ENCODE data around the gene GPR63.

GPR63 gene

DNA sequence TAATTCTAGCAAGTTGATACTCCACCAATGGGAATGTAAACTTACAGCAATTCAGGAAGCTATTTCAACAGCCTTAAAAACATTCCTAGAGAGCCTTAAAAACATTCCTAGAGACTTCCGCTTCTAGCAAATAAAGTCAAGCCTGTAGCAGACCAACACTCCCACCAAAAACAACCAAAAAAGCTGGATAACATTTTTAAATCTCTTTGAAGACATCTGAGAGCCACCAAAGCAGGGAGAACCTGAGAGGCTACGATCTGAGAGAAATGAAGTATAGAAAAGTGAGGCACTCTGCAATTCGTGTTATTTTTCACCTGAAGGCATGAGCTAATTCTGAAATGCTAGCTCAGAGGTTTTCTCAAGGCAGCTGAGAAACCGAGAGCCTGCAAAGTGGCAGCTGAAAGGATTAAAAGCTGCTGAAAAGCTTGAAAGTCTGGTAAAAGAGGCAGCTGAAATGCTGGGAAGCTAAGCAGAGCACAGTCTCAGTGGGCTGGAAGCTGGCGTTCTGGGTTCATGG, 20.9 kb downstream of the GPR63 start:
- no peak for DNase-seq

- no peak for DNase-seq
Observed at GRCh38 chr6:96814625-96815024, 22.7 kb downstream of the GPR63 start.

- no peak for DNase-seq
Observed at GRCh38 chr6:96812077-96812703, 25.1 kb downstream of the GPR63 start.

GRCh38 chr6:96811670-96812069, 25.6 kb downstream of the GPR63 start:
- DNase-seq: no peak

DNA sequence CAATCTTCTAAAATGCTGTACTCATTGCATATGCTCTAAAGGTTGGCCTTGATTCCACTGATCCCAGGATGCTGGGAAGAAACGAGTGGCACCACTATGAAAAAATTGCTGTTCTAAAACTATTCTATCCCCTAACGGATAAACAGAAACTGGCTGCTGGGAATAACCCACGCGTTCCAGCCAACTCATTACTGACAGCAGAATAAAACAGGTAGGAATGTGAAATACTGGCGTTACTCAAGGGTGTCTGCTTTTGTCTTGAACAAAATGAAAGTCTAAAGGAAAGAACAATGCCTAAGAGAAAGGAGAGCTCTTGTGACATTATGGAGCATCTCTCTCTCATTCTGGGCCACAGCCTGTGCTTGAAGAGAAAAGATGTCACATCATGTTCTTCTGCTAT, 26.1 kb downstream of the GPR63 start:
- no peak for DNase-seq

GRCh38 chr6:96809119-96809518, 28.2 kb downstream of the GPR63 start:
- no peak for DNase-seq

- no peak for DNase-seq
Observed at GRCh38 chr6:96803106-96803481, 34.2 kb downstream of the GPR63 start.

DNA sequence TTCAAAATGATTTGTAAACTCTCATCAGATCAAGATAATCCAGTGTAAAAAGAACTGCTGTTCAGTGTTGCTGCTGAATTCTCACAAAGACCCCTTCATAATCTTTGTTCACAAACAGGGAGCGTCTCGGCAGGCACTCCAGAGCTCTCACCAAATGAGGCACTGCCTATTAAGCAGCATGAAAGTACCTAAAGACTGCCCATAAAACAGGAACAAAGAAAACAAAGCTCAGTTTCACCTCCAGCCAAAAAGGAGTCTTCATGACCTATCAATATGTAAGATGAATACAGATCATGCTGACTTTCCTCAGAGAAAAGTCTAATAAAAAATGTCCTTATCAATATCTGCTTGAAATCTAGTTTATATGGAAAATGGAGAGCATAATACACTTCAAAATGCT, 41.8 kb downstream of the GPR63 start:
- no peak for DNase-seq

DNA sequence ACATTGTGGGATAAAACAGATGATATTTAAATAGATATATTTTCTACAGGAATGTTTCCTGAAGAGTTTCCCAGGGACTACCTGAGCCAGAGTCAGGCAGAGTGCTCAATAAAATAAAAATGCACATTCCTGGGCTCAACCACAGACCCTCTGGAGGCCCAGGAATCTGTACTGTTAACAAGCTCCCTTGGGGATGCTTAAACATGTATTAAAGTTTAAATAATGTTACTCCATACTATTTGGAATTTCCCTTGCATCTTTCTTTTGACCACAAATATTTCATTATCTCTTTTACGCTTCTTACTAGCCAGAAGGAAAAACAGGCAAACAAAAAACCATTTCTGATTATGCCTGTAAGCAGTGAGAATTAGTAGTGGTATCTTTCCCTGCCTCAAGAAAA, 42.3 kb downstream of the GPR63 start:
- DNase-seq: no peak

- no peak for DNase-seq
Observed at GRCh38 chr6:96792561-96793190, 44.6 kb downstream of the GPR63 start.

- DNase-seq: no peak
Observed at GRCh38 chr6:96789871-96790270, 47.4 kb downstream of the GPR63 start.

GRCh38 chr6:96787846-96788580, 49.3 kb downstream of the GPR63 start:
- DNase-seq: no peak

- DNase-seq: no peak
Observed at GRCh38 chr6:96786336-96786735, 50.9 kb downstream of the GPR63 start.

DNA sequence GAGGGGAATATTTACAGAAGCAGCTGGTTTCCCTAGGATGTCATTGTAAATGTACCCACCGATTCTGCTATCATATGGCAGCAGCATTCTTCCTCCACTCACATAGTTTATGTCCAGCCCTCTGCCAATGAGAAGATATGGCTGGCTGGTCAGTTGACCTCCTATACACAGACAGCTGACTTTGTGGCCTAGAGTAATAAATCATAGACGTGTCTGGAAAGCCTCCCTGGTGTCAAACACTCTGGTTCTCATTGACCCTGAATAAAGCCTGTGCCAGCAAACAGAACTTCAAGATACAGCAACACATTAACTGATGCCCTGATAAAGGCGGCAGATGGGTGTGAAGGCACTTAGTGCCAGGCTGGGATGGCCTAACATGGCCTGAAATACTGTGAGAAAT, 52.6 kb downstream of the GPR63 start:
- DNase-seq: no peak

DNA sequence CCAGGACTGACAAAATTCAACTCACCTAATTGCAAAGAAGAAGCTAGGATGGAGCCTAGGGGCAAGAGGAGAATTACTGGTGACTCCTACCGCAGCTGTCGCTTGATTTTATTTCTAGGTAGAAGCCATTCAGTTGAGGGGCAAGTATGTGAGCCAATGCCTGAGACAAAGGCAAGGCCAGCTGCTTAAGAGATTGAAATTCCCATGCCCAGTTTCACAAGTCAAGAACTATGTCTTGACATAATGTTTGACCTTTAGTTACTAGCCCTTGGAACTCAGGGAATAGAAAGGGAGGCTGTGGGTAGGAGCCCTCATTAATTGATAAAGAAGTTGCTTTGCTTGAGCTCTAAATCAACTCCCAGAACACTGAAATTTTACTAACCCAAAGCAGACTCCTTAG, 54.0 kb downstream of the GPR63 start:
- DNase-seq: no peak

DNA sequence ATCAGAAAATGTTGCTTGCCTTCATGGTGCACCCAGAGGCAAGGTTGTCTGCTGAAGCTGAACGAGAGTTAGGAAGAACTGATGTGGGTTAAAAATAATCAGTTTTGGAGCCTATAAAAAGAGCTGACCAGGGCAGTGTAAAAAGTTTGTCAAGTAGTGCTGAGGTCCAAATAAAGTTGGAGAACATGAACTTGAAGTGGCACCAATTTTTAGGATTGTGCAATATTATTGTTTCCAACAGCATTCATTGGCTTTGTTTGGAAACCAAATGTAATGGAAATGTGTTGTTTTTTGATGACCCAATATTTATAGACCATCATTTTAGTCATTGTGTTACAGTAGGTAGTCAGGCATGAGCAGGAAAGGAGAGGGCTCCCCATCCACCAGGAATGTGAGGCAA, 55.7 kb downstream of the GPR63 start:
- DNase-seq: no peak

GRCh38 chr6:96777113-96777512, 60.2 kb downstream of the GPR63 start:
- no peak for DNase-seq

DNA sequence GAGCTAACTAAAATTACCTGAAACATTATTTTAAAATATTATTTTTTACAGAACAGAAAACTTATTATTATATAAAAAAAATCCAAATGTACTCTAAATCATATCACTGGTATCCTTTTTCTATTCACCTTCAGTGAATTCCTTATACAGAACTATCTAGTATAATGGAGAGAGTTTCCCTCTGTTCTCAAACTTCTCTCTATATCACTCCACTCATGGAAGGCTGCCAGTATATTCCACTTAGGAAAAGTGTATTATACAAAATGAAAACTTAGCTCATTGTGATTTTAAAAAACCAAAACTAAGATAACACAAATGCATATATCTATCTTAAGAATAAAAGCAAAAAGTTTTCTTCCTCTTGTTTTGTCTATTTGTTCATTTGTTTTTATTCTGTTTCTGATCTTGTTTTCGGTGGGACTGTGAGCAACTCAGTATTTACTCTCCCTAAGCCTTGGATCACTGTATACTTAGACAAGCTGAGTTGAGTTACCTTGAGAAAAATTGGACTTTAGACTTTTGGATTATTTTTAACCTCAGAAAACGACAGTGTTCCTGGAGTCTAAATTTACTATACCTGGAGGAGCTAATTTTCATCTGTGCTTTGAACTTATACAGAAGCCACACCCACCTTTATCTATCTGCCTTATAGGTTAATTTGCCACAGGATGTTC, 61.4 kb downstream of the GPR63 start:
- no peak for DNase-seq

DNA sequence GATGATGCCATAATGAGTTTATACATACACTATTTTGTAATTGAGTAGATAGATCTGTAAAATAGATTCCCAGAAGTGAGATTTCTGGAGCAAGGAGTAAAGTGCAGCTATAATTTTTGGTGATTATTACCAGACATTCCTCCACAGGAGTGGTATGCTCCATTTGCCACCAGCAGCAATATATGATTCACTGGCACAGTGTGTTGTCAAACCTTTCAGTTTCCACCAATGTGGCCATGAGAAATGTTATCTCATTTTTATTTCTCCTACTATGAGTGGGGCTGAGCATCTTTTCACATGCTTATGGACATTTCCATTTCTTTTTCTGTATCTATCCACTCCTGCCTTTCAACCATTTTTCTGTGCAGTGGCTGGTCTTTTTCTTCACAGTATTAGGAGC, 70.5 kb downstream of the GPR63 start:
- no peak for DNase-seq

DNA sequence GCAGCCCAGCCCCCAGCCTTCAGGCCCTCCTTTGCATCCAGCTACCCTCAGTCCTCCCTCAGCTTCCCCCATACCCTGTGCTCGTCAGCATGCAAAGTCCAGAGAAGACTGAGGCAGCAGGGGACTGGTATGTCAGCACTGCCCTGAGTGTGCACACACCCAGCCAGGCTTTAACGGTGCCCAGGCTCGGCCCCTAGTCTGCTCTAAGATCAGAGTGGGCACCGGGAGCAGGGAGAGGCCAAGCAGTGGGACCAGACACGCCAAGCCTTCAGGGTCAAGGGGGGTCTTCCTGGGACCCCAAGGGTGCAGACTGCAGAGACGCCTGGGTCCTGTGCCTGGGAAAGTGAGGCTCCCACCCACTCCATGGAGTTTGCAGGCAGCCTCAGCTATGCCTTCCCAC, 74.7 kb downstream of the GPR63 start:
- no peak for DNase-seq

DNA sequence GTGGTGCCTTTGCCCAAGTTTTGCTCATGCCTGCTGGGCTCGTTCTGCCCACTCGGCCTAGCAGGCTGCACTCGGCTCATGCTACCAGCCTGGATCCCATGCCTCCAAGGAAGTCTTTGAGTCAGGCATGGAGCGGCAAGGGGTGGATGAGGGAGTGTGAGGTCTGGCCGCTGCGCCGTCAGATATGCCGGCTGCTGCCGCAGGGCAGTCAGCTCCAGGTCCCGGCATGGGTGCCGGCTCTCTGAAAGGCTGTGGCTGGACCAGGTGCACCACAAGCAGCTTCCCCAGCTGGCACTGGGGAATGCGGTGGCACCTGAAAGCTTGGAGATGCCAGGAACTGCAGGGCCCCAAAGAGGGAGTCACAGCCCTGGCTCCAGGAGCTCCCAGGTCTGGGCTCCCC, 75.5 kb downstream of the GPR63 start:
- DNase-seq: no peak

DNA sequence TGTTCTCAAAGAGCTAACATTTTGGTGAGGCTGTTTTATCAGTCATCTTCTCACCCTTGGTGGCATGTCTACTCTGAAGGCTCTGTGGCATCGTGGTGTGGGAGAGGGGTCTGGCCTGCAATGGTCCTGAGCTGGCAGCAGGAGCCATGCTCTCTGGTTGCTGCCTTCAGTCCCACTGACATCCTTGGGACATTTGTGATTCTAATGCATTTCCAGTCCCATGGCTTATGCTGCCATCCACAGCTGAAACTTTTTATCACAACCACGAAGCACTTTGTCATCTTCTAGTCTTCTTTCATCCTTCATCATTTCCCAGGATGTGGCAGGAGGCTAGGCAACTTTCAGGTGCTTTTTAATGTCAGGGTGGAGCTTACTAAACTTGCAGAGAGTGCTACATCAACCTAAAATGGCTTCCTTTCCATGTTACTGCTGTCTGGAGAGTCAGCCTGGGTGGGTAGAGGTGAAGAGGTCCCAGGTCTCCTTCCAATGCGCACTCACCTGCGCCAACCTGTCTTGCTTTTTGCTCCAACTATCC, 77.1 kb downstream of the GPR63 start:
- no peak for DNase-seq

GRCh38 chr6:96755096-96755495, 82.2 kb downstream of the GPR63 start:
- no peak for DNase-seq
